Esophagus (tissue), 2 donors: ENCODE results near the gene SLC38A2. TPM values are rescaled to one million over a fixed set of nuclear protein-coding genes. Genes with fewer than 3 reads are reported as not detected.
A peak's percentile ranks its signal among the peaks of the same experiment; 100 is the strongest.
"Not testable (repeated sequence)": the region's sequence is repeated elsewhere in the genome, so short reads cannot be mapped to it uniquely, and the experiment has no call there.

Experiments used
- H3K27ac ChIP-seq, 2 donors: one replicate each; pipeline ENCODE4 v1.5.1; 2013; ENCODE audit warnings: low read depth in 2 of 2, mild to moderate bottlenecking in 2 of 2, inconsistent platforms in 1 of 2, low read length in 1 of 2, moderate library complexity in 1 of 2
- H3K27me3 ChIP-seq, 2 donors: one replicate each; pipeline ENCODE4 v1.6.1; 2013; ENCODE audit warnings: low read length in 2 of 2, control low read depth in 1 of 2, mild to moderate bottlenecking in 1 of 2; ENCODE audit not compliant: insufficient read depth in 2 of 2, control insufficient read depth in 1 of 2
- H3K36me3 ChIP-seq, 2 donors: one replicate each; pipeline ENCODE4 v1.6.1; 2013; ENCODE audit warnings: low read length in 1 of 2; ENCODE audit not compliant: control insufficient read depth in 2 of 2, insufficient read depth in 2 of 2
- H3K4me1 ChIP-seq, 2 donors: one replicate each; pipeline ENCODE4 v1.6.1; 2013; ENCODE audit warnings: low read length in 1 of 2; ENCODE audit not compliant: control insufficient read depth in 2 of 2, insufficient read depth in 2 of 2
- H3K4me3 ChIP-seq, 2 donors: one replicate each; pipeline ENCODE4 v1.5.1; 2013; ENCODE audit warnings: low read length in 2 of 2, mild to moderate bottlenecking in 2 of 2, low read depth in 1 of 2, moderate library complexity in 1 of 2
- H3K9me3 ChIP-seq, 2 donors: one replicate each; pipeline ENCODE4 v1.6.1; 2013; ENCODE audit warnings: mild to moderate bottlenecking in 2 of 2, low read depth in 1 of 2, low read length in 1 of 2, moderate library complexity in 1 of 2; ENCODE audit not compliant: control insufficient read depth in 2 of 2, insufficient read depth in 1 of 2
- WGBS, 2 donors: extraction: QIAGEN DNeasy Blood & Tissue Kit; methylation state at CpG; one replicate each; pipeline ENCODE4 v1.1.7; 2013; 5-methylcytosine and 5-hydroxymethylcytosine counted together
- polyA plus RNA-seq, 2 donors: library from polyadenylated mRNA; stranded (reverse); fragments of 200-250 nt; gene quantifications; one replicate each; pipeline ENCODE4 v1.2.3, GENCODE V29; 2013
- donor health status: healthy with polysubstance abuse.
- donor health status: Bipolar disorder and iron deficiency.

The SLC38A2 gene
- polyA plus RNA-seq, 2 donors, result 80.2 to 82.8 TPM

GRCh38 chr12:46399461-46400248 lies 27.1 kb upstream of the SLC38A2 start:
- not testable (repeated sequence) for H3K27ac ChIP-seq, H3K4me1 ChIP-seq, H3K27me3 ChIP-seq, H3K36me3 ChIP-seq, H3K4me3 ChIP-seq, H3K9me3 ChIP-seq
- 95 to 96% methylated on average over 6 of the region's 6 CpGs for WGBS, 2 donors

GRCh38 chr12:46396826-46397225 lies 24.3 kb upstream of the SLC38A2 start:
- H3K27ac ChIP-seq, result no peak overlapping the region
- no peaks in the 10 kb centered on the region for H3K27me3 ChIP-seq
- no peak overlapping the region for H3K4me3 ChIP-seq
- peaks cover 0 to 5% of the 10 kb centered on the region in 2 donors for H3K4me1 ChIP-seq
- no peaks in the 10 kb centered on the region for H3K36me3 ChIP-seq
- H3K9me3 ChIP-seq, result no peaks in the 10 kb centered on the region
- WGBS, 2 donors, result 98% methylated on average over 5 of the region's 5 CpGs

- Histone ChIP-seq H3K27me3 (no peaks in the 10 kb centered on the region), H3K27ac (no peak overlapping the region)
- WGBS, 2 donors, result 74 to 81% methylated on average over 4 of the region's 4 CpGs
These were observed 22.8 kb upstream of the SLC38A2 start for GRCh38 chr12:46395388-46395787.

GRCh38 chr12:46391630-46392029 lies 19.1 kb upstream of the SLC38A2 start:
- no peaks in the 10 kb centered on the region for H3K36me3 ChIP-seq
- no peaks in the 10 kb centered on the region for H3K27me3 ChIP-seq
- H3K4me1 ChIP-seq, result peaks cover 0 to 3% of the 10 kb centered on the region in 2 donors
- no peak overlapping the region for H3K4me3 ChIP-seq
- WGBS, 2 donors, result 38 to 42% methylated on average over 1 of the region's 1 CpG
- no peak overlapping the region for H3K27ac ChIP-seq
- no peaks in the 10 kb centered on the region for H3K9me3 ChIP-seq

More at GRCh38 chr12:46395388-46395787, 22.8 kb upstream of the SLC38A2 start:
- Histone ChIP-seq H3K4me1 (no peaks in the 10 kb centered on the region), H3K9me3 (no peaks in the 10 kb centered on the region), H3K36me3 (no peaks in the 10 kb centered on the region), H3K4me3 (no peak overlapping the region)

GRCh38 chr12:46390881-46391280 lies 18.3 kb upstream of the SLC38A2 start:
- Histone ChIP-seq H3K4me1 (peaks cover 0 to 3% of the 10 kb centered on the region in 2 donors), H3K27me3 (no peaks in the 10 kb centered on the region), H3K36me3 (no peaks in the 10 kb centered on the region), H3K27ac (peak overlapping the region in 1 of 2 donors; percentile 57), H3K9me3 (no peaks in the 10 kb centered on the region), H3K4me3 (no peak overlapping the region)
- WGBS, 2 donors, result 78 to 81% methylated on average over 4 of the region's 4 CpGs

GRCh38 chr12:46390304-46390703 lies 17.7 kb upstream of the SLC38A2 start:
- Histone ChIP-seq H3K27ac (no peak overlapping the region), H3K9me3 (no peaks in the 10 kb centered on the region), H3K27me3 (no peaks in the 10 kb centered on the region), H3K36me3 (no peaks in the 10 kb centered on the region), H3K4me3 (no peak overlapping the region), H3K4me1 (peaks cover 0 to 5% of the 10 kb centered on the region in 2 donors)
- WGBS, 2 donors, result 45 to 55% methylated on average over 1 of the region's 1 CpG

- H3K9me3 ChIP-seq, result no peaks in the 10 kb centered on the region
- H3K27ac ChIP-seq, result peak overlapping the region; percentile 12 to 22
- no peaks in the 10 kb centered on the region for H3K27me3 ChIP-seq
- WGBS, 2 donors, result 71 to 75% methylated on average over 2 of the region's 2 CpGs
- H3K4me1 ChIP-seq, result peaks cover 0 to 5% of the 10 kb centered on the region in 2 donors
- H3K36me3 ChIP-seq, result no peaks in the 10 kb centered on the region
- no peak overlapping the region for H3K4me3 ChIP-seq
These were observed 16.6 kb upstream of the SLC38A2 start for GRCh38 chr12:46389031-46389616.

GRCh38 chr12:46388427-46389021 lies 16.0 kb upstream of the SLC38A2 start:
- WGBS, 2 donors, result 58 to 61% methylated on average over 3 of the region's 3 CpGs
- H3K36me3 ChIP-seq, result no peaks in the 10 kb centered on the region
- peak overlapping the region in 1 of 2 donors; percentile 8 for H3K27ac ChIP-seq
- H3K9me3 ChIP-seq, result no peaks in the 10 kb centered on the region
- peaks cover 0 to 5% of the 10 kb centered on the region in 2 donors for H3K4me1 ChIP-seq
- no peak overlapping the region for H3K4me3 ChIP-seq
- H3K27me3 ChIP-seq, result no peaks in the 10 kb centered on the region

GRCh38 chr12:46387670-46388069 lies 15.1 kb upstream of the SLC38A2 start:
- WGBS, 2 donors, result 82 to 89% methylated on average over 6 of the region's 6 CpGs
- H3K27ac ChIP-seq, result no peak overlapping the region
- no peaks in the 10 kb centered on the region for H3K9me3 ChIP-seq
- no peaks in the 10 kb centered on the region for H3K27me3 ChIP-seq
- no peak overlapping the region for H3K4me3 ChIP-seq
- H3K4me1 ChIP-seq, result peaks cover 0 to 5% of the 10 kb centered on the region in 2 donors
- H3K36me3 ChIP-seq, result no peaks in the 10 kb centered on the region
